22Rv1 (cell line): ENCODE measurements around the gene RNF167.

ENCODE experiments used
- H3K27ac ChIP-seq: fragments of 450-650 bp; 2 replicates; pipeline ENCODE4 v1.5.1; 2017
- ZFX ChIP-seq: fragments of 450-650 bp; IDR thresholded peaks from 2 replicates; pipeline ENCODE4 v1.6.1; 2017; ENCODE audit warnings: antibody characterized with exemption, borderline replicate concordance
- TF ChIP-seq, protein P1 (sequence below): fragments of 450-650 bp; IDR thresholded peaks from 2 replicates; pipeline ENCODE4 v1.5.1; 2017; ENCODE audit warnings: mild to moderate bottlenecking

The RNF167 gene

DNA sequence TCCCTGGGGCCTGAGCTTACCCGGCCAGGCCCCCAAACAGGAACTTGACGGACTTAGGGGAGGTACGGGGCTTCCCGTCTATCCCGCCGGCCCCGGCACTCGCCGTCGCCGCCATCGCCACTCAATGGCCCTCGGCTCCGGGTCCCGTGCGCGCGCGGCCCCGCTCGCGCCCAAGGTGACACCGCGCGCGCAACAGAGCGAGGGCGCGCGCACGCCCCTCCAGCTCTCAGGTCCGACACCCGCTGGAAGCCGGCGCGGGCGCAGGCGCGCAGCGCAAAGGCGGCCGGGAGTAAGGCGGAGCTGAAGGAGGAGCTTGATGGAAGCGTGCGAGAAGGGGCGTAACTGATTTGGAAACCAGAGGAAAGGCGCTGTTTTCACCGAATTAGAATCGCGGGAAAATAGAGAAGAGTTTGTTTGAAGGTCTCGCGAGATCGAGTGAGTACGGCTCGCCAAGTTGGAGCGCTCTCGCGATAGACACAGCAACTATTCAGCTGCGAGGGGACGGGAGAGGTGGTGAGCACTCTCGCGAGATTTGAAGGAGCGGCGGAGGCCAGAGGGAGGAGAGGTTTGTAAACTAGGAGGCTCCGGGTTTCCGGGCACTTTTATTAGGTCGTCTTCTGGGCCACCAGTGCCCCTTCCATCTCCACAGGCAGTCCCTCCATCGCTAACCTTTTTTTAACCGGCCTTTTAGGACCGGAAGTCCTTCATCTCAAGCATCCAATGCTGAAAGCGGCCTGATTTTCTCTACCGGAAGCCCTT lies at the start of gene RNF167, which contains the start of gene SLC25A11:
Gene RNF167, plus strand, starts transcription at position 473 of the 759 bp plus-strand sequence. CDS start 642 bp downstream, outside the sequence.
Gene SLC25A11, minus strand, starts transcription at position 251 of the 759 bp plus-strand sequence. Its CDS starts 136 bp downstream, at position 115.
- no peak for TF ChIP-seq ZFX
- TF ChIP-seq, protein P1, sequence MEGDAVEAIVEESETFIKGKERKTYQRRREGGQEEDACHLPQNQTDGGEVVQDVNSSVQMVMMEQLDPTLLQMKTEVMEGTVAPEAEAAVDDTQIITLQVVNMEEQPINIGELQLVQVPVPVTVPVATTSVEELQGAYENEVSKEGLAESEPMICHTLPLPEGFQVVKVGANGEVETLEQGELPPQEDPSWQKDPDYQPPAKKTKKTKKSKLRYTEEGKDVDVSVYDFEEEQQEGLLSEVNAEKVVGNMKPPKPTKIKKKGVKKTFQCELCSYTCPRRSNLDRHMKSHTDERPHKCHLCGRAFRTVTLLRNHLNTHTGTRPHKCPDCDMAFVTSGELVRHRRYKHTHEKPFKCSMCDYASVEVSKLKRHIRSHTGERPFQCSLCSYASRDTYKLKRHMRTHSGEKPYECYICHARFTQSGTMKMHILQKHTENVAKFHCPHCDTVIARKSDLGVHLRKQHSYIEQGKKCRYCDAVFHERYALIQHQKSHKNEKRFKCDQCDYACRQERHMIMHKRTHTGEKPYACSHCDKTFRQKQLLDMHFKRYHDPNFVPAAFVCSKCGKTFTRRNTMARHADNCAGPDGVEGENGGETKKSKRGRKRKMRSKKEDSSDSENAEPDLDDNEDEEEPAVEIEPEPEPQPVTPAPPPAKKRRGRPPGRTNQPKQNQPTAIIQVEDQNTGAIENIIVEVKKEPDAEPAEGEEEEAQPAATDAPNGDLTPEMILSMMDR = no peak
- H3K27ac ChIP-seq = peak within 1 kb of the TSS; percentile 98

GRCh38 chr17:4891411-4892410 lies 48.4 kb upstream of the RNF167 start:
- TF ChIP-seq, protein P1 = no peak
- TF ChIP-seq ZFX = no peak
- no peak overlapping the region for H3K27ac ChIP-seq

DNA sequence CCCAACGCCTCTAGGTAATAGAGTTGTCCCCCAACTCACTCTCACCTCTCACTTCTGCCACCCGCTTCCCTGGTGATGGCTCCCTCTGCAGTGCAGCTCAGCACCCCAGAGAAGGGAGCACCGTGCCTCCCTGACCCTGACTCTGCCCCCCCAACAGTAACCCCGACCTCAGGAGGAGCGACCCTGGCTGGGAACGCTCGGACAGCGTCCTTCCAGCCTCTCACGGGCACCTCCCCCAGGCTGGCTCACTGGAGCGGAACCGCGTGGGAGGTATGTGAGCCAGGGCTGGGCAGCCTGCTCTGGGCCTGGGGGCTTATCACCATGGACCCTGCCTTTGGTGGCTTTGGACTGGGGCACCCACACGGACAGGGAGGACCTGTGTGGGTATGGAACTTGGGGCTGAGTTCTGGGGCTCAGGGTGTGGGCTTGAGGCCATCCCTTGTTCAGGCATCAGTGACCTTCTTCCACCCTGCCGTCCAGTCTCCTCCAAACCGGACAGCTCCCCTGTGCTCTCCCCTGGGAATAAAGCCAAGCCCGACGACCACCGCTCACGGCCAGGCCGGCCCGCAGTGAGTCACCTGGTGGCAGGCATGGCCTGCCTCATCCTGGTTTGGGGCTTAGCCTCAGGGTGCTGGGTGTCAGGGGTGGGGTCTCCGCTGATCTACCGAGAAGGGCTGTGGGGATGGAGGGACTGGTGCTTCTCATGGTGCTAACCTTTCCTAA lies 47.4 kb upstream of the RNF167 start:
- no peak for TF ChIP-seq ZFX
- TF ChIP-seq, protein P1 = no peak
- peak overlapping the region; percentile 18; the same call in 1 of the 2 replicates for H3K27ac ChIP-seq

GRCh38 chr17:4893272-4893671 lies 46.8 kb upstream of the RNF167 start:
- TF ChIP-seq, protein P1 = no peak
- TF ChIP-seq ZFX = no peak
- peak overlapping the region; percentile 18; the same call in 1 of the 2 replicates for H3K27ac ChIP-seq

GRCh38 chr17:4893721-4894560 lies 46.1 kb upstream of the RNF167 start:
- TF ChIP-seq ZFX = no peak
- TF ChIP-seq, protein P1 = no peak
- peak overlapping the region; percentile 98; the same call in 1 of the 2 replicates for H3K27ac ChIP-seq

DNA sequence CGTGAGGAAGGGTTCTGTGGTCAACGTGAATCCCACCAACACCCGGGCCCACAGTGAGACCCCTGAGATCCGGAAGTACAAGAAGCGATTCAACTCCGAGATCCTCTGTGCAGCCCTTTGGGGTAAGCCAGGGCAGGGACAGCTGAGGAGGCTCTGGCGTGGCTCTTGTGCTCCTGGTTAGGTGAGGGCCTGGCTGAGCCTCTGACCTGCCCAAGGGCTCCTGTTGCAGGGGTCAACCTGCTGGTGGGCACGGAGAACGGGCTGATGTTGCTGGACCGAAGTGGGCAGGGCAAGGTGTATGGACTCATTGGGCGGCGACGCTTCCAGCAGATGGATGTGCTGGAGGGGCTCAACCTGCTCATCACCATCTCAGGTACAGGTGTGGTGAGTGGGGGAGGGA lies 44.9 kb upstream of the RNF167 start:
- peak overlapping the region; percentile 98; the same call in 1 of the 2 replicates for H3K27ac ChIP-seq
- TF ChIP-seq, protein P1 = no peak
- no peak for TF ChIP-seq ZFX
